Activated CD4-positive, alpha-beta memory T cell treated with anti-CD3 and anti-CD28 coated beads for 36 hours (primary cell): ENCODE measurements around the gene ZNF281. TPM values are rescaled to one million over a fixed set of nuclear protein-coding genes. Genes with fewer than 3 reads are reported as not detected.
"Not testable (repeated sequence)": the region's sequence is repeated elsewhere in the genome, so short reads cannot be mapped to it uniquely, and the experiment has no call there.

Source experiments
- CTCF ChIA-PET: fragments of 350-600 bp; sonication (Branson Sonifier 250); formaldehyde crosslinking; loops from one replicate; lab custom pipeline; 2021; ENCODE audit warnings: antibody characterized with exemption, inconsistent platforms; lab: Charles Lee
- POLR2A ChIA-PET: fragments of 350-600 bp; sonication (Branson Sonifier 250); formaldehyde crosslinking; loops from one replicate; lab custom pipeline; 2021; ENCODE audit warnings: antibody characterized with exemption; lab: Charles Lee
- DNase-seq: peaks from one replicate; pipeline ENCODE4 v3.0.0-alpha.2; 2020
- H3K27ac Mint-ChIP-seq: one replicate; pipeline ENCODE4 v1.8.0; 2021; ENCODE audit warnings: mixed read lengths
- H3K27me3 Mint-ChIP-seq: one replicate; pipeline ENCODE4 v1.8.0; 2021; ENCODE audit warnings: mixed read lengths
- H3K36me3 Mint-ChIP-seq: one replicate; pipeline ENCODE4 v1.8.0; 2021; ENCODE audit warnings: mixed read lengths
- H3K4me1 Mint-ChIP-seq: one replicate; pipeline ENCODE4 v1.8.0; 2021; ENCODE audit warnings: low read depth, mixed read lengths
- H3K4me3 Mint-ChIP-seq: one replicate; pipeline ENCODE4 v1.8.0; 2021; ENCODE audit warnings: mild to moderate bottlenecking, mixed read lengths
- H3K9me3 Mint-ChIP-seq: one replicate; pipeline ENCODE4 v1.8.0; 2021; ENCODE audit warnings: mixed read lengths
- intact Hi-C: fragments of 100-400 bp; cut with micrococcal nuclease; formaldehyde crosslinking; loops from one replicate; pipeline ENCODE4 v1.15.1; 2023
- total RNA-seq, 2 experiments: library from RNA; stranded (reverse); gene quantifications; one replicate each; pipeline ENCODE4 v1.2.3, GENCODE V29; 2021

The ZNF281 gene
- total RNA-seq, 2 experiments from 2014 or later, result 11.0 to 11.2 TPM

DNA sequence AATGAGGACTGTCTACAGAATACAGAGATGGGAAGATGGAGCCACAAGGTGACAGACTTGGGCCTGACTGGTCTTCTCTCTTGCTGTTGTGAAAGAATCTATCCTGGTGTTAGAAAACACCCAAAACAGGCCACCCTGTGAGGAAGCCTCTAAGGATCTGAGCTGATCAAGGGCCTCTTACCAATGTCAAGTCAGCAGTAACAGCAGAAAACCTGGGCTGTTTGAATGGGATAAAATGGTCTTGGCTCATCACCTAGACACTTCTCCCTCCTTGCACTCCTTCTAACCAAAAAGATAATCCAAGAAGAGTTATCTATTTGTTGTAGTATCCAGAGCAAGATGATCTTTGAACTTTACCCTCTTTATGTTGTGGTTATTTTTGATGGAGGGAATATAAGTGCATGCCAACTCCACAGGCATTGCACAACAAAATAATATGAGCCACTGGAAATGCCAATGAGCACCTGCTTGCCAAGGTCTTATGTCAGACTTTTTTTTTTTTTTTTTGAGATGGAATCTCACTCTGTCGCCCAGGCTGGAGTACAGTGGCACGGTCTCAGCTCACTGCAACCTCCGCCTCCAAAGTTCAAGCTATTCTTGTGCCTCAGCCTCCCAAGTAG lies 32.8 kb upstream of the ZNF281 start:
- Mint-ChIP-seq H3K36me3 (no peaks in the 10 kb centered on the region), H3K9me3 (peaks cover 7% of the 10 kb centered on the region), H3K27me3 (no peaks in the 10 kb centered on the region), H3K27ac (no peak overlapping the region), H3K4me3 (no peak overlapping the region), H3K4me1 (peaks cover 36% of the 10 kb centered on the region)
- CTCF ChIA-PET, result no interaction called here
- DNase-seq, result no peak
- intact Hi-C loops, result loop anchor here (10.0 kb wide), 1 partner anchor 182 kb away; the partner anchor contains the start of gene KIF14
- POLR2A ChIA-PET, result no interaction called here

DNA sequence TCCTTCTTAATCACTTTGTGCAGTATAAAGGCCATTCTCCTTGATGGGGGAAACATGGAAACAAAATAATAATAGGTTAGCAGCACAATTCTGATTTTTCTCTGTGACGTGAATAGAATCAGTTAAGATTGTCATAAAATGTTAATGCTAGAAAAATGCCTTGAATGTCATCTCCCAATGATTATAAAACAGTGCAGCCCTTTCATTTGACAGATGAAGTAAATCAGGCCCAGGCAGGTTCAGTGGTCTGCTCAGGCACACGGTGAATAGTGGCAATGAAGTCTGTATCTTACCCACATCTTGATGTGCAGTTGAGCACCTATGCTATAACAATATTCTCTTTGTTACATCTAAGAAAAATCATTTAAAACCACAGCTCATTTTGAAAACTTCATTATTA lies 32.2 kb upstream of the ZNF281 start:
- Mint-ChIP-seq H3K27me3 (no peaks in the 10 kb centered on the region), H3K27ac (no peak overlapping the region), H3K4me3 (no peak overlapping the region), H3K9me3 (peaks cover 7% of the 10 kb centered on the region), H3K36me3 (no peaks in the 10 kb centered on the region), H3K4me1 (peaks cover 36% of the 10 kb centered on the region)
- CTCF ChIA-PET, result interaction anchor here (0.6 kb wide), 1 partner anchor 17 kb away, joined by 3 read pairs; no protein-coding TSS in a partner anchor
- POLR2A ChIA-PET, result no interaction called here
- no peak for DNase-seq
- intact Hi-C loops, result loop anchor here (10.0 kb wide), 1 partner anchor 183 kb away; the partner anchor contains the start of gene KIF14

DNA sequence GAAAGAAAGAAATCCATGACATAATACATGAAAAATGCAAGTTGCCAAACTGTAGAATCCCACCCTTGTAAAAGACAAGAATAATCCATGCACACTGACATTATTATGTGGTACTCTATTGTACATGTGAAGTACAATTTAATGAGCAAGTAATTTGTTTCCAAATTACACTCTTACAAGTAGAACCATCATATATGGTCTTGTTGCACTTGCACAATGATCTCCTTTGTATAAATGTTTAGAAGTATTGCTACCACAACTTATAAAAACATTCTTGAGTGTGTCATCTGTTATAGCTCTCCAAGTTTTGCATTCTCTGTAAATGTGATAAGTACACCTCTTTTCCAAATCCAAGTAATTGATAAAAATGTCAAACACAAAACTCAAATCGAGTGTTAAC lies 29.1 kb upstream of the ZNF281 start:
- intact Hi-C loops, result no loop called here
- H3K4me3 Mint-ChIP-seq, result no peak overlapping the region
- H3K27ac Mint-ChIP-seq, result no peak overlapping the region
- peaks cover 15% of the 10 kb centered on the region for H3K4me1 Mint-ChIP-seq
- CTCF ChIA-PET, result no interaction called here
- H3K9me3 Mint-ChIP-seq, result no peaks in the 10 kb centered on the region
- POLR2A ChIA-PET, result no interaction called here
- peaks cover 1% of the 10 kb centered on the region for H3K36me3 Mint-ChIP-seq
- DNase-seq, result no peak
- no peaks in the 10 kb centered on the region for H3K27me3 Mint-ChIP-seq

DNA sequence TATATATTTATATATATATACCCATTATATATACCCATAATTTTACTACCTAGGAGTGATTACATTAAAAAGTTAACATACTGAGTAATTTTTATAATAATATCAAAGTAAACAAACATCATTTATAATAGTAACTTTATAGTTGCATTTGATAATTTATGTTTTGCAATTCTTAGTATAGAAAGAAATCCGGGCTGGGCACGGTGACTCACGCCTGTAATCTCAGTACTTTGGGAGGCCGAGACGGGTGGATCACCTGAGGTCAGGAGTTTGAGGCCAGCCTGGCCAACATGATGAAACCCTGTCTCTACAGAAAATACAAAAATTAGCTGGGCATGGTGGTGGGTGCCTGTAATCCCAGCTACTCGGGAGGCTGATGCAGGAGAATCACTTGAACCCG lies 28.6 kb upstream of the ZNF281 start:
- ChIA-PET POLR2A (interaction anchor here (1.1 kb wide), 1 partner anchor 45 kb away, joined by 3 read pairs; no protein-coding TSS in a partner anchor), CTCF (interaction anchor here (0.6 to 0.9 kb wide), 4 partner anchors 15 to 510 kb away, joined by 3 to 4 read pairs (median 4); no protein-coding TSS in a partner anchor)
- H3K27ac Mint-ChIP-seq, intact Hi-C loops, H3K4me3 Mint-ChIP-seq, H3K27me3 Mint-ChIP-seq, H3K9me3 Mint-ChIP-seq, DNase-seq, H3K36me3 Mint-ChIP-seq: not testable (repeated sequence)
- H3K4me1 Mint-ChIP-seq, result peaks cover 15% of the 10 kb centered on the region

DNA sequence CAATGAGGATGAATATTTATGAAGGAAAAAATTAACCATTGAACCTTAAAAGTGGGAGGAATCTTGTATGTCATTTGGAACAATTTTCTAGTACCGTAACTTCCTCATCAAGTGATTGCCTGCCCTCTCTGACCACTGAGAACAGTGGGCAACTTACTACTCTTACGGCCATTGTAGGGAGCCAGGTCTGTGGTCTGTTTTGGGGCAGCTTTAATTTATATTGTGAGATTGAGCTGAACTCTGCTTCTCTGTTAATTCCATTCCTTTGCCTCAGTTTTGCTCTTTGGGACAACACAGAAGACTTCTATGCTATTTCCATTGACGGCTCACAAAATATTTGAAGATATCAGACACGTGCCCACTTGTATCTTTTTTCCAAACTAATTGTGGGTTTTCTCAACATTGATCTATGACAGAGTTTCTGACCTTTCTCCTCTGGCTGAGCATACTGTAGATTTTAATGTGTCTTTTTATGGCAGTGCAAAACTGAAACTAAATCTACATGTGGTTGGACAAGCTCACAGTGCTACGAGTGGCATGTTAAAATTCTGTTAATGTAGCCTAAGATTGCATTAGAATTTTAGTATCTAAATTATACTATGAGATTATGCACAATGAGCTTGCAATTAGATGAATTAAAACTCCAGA lies 27.8 kb upstream of the ZNF281 start:
- intact Hi-C loops, result no loop called here
- Mint-ChIP-seq H3K27me3 (peaks cover 2% of the 10 kb centered on the region), H3K4me1 (peaks cover 17% of the 10 kb centered on the region), H3K4me3 (peak overlapping the region; percentile 48), H3K27ac (no peak overlapping the region), H3K9me3 (no peaks in the 10 kb centered on the region), H3K36me3 (peaks cover 1% of the 10 kb centered on the region)
- no peak for DNase-seq
- CTCF ChIA-PET, result interaction anchor here (0.6 to 0.9 kb wide), 4 partner anchors 14 to 509 kb away, joined by 3 to 4 read pairs (median 4); no protein-coding TSS in a partner anchor
- POLR2A ChIA-PET, result interaction anchor here (1.1 kb wide), 1 partner anchor 45 kb away, joined by 3 read pairs; no protein-coding TSS in a partner anchor

DNA sequence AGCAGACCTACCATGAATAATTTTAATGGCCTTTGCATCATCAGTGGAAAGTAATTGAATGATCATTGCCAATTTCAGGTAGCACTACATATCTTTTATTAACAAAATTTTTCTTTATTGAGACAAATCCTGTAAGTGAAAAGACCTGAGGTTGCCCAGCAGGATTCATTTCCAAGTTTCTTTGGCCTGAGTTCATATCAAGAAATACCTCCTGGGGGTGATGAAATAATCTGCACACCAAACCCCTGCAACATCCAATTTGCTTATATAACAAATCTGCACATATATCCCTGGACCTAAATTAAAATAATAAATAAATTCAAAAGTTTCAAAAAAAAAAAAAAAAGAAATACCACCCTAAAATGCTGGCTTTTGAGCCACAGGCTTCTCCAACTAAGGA lies 27.3 kb upstream of the ZNF281 start:
- peaks cover 1% of the 10 kb centered on the region for H3K36me3 Mint-ChIP-seq
- H3K4me1 Mint-ChIP-seq, result peaks cover 19% of the 10 kb centered on the region
- DNase-seq, result no peak
- CTCF ChIA-PET, result no interaction called here
- intact Hi-C loops, result no loop called here
- H3K27me3 Mint-ChIP-seq, result peaks cover 3% of the 10 kb centered on the region
- POLR2A ChIA-PET, result no interaction called here
- H3K27ac Mint-ChIP-seq, result no peak overlapping the region
- no peak overlapping the region for H3K4me3 Mint-ChIP-seq
- no peaks in the 10 kb centered on the region for H3K9me3 Mint-ChIP-seq

DNA sequence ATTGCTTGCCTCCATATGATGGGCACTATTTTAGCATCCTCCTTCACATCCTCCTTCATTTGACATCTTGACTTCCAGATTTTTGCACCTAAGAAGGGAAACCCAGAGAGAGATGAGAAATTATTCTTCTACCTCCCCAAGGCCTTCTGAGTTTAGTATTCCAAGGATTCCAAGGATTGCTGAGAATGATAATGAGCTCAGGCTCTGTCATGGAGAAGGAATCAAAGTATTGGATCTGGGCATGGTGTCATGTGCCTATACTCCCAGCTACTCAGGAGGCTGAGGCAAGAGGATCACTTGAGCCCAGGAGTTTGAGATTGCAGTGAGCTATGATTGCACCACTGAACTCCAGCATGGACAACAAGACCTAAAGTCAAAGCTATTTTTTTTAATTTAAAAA lies 26.6 kb upstream of the ZNF281 start:
- intact Hi-C loops, result no loop called here
- ChIA-PET POLR2A (no interaction called here), CTCF (no interaction called here)
- Mint-ChIP-seq H3K4me3 (no peak overlapping the region), H3K9me3 (no peaks in the 10 kb centered on the region), H3K4me1 (peaks cover 19% of the 10 kb centered on the region), H3K27ac (no peak overlapping the region), H3K36me3 (peaks cover 1% of the 10 kb centered on the region), H3K27me3 (peaks cover 3% of the 10 kb centered on the region)
- no peak for DNase-seq

DNA sequence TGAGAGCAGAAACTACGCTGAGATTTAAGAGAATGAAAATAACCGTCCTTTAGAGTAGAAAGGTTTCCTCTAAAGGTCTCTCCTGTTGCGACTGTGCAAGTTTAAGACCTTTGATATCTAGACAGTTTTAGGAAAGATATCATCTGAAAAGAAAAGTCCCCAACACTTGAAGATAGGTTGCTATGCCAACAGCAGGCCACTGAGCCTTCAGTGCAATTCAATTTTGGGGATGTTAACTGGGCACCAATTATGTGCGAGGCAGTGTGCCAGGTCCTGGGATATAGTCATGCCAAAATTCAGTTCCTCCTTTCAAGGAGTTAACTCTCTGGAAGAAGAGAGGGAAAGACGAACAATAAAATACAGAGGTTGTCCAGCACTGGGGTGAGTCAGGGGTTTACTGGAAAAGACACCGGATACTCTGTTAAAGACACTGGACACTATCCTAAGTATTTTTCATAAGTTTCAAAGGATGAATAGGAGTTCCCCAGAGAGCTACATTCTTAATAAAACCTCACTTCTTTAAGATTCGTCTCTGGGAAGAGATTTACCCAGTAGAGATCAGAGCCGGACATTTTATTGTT lies 25.5 kb upstream of the ZNF281 start:
- Mint-ChIP-seq H3K36me3 (peaks cover 1% of the 10 kb centered on the region), H3K27ac (no peak overlapping the region), H3K4me3 (no peak overlapping the region), H3K27me3 (peaks cover 3% of the 10 kb centered on the region), H3K4me1 (peaks cover 19% of the 10 kb centered on the region), H3K9me3 (no peaks in the 10 kb centered on the region)
- DNase-seq, result no peak
- CTCF ChIA-PET, result no interaction called here
- intact Hi-C loops, result no loop called here
- POLR2A ChIA-PET, result interaction anchor here (0.7 kb wide), 1 partner anchor 213 kb away, joined by 3 read pairs; no protein-coding TSS in a partner anchor

DNA sequence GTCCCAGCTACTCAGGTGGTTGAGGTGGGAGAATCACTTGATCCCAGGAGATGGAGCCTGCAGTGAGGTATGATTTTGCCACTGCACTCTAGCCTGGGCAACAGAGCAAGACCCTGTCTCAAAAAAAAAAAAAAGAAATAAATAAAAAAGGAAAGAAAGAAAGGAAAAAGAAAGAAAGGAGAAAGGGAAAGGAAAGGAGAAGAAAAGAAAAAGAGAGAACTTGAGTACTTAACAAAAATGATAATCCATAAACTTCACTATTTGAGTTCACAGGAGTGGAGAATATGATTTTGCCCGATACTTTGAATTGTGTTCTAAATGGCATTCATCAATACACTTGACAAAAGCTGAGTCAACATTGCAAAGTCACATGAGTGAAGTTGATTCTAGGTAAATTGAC lies 23.8 kb upstream of the ZNF281 start:
- Mint-ChIP-seq H3K9me3 (no peaks in the 10 kb centered on the region), H3K4me3 (no peak overlapping the region), H3K27ac (no peak overlapping the region), H3K36me3 (peaks cover 1% of the 10 kb centered on the region), H3K27me3 (peaks cover 3% of the 10 kb centered on the region), H3K4me1 (peaks cover 18% of the 10 kb centered on the region)
- ChIA-PET CTCF (no interaction called here), POLR2A (no interaction called here)
- no peak for DNase-seq
- intact Hi-C loops, result no loop called here

DNA sequence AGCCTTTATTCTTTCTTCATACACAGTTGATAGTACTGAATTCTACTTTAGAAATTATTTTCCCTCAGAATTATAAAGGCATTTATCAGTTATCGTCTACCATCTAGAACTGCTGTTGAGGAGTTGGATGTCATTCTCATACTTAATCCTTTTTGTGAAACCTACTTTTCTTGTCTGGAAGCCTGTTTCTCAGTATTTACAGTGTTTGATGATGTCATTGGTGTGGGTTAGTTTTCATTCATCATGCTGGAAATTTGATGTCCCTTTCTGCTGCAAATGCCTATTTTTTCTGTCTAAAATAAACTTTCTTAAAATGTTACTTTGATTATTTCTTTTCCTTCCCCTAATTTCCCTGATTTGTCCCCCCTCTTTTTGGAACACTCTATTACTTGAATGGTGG lies 22.8 kb upstream of the ZNF281 start:
- Mint-ChIP-seq H3K4me3 (no peak overlapping the region), H3K4me1 (peaks cover 14% of the 10 kb centered on the region), H3K9me3 (no peaks in the 10 kb centered on the region), H3K36me3 (peaks cover 1% of the 10 kb centered on the region), H3K27me3 (peaks cover 3% of the 10 kb centered on the region), H3K27ac (no peak overlapping the region)
- intact Hi-C loops, result no loop called here
- POLR2A ChIA-PET, result no interaction called here
- no peak for DNase-seq
- CTCF ChIA-PET, result no interaction called here

DNA sequence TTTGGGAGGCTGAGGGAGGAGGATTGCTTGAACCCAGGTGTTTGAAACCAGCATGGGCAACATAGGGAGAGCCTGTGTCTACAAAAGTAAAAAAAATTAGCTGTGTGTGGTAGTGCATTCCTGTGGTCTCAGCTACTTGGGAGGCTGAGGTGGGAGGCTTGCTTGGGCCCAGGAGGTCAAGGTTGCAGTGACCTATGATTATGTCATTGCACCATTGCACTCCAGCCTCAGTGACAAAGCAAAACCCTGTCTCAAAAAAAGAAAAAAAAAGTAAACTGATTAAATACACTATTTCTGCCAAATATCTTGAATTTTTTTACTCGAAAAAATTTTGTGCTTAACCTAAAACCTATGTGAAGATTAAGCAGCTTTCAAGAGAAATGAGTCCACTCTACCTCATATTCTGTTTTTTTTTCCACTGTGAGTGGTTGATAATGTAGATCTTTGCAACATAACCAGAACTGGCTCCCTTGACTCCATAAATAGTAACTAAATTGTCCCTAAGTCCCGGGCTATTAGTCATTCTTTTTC lies 19.4 kb upstream of the ZNF281 start:
- Mint-ChIP-seq H3K9me3 (no peaks in the 10 kb centered on the region), H3K4me3 (no peak overlapping the region), H3K36me3 (no peaks in the 10 kb centered on the region), H3K4me1 (peaks cover 10% of the 10 kb centered on the region), H3K27me3 (peaks cover 3% of the 10 kb centered on the region), H3K27ac (no peak overlapping the region)
- intact Hi-C loops, result no loop called here
- DNase-seq, result no peak
- POLR2A ChIA-PET, result no interaction called here
- CTCF ChIA-PET, result no interaction called here

DNA sequence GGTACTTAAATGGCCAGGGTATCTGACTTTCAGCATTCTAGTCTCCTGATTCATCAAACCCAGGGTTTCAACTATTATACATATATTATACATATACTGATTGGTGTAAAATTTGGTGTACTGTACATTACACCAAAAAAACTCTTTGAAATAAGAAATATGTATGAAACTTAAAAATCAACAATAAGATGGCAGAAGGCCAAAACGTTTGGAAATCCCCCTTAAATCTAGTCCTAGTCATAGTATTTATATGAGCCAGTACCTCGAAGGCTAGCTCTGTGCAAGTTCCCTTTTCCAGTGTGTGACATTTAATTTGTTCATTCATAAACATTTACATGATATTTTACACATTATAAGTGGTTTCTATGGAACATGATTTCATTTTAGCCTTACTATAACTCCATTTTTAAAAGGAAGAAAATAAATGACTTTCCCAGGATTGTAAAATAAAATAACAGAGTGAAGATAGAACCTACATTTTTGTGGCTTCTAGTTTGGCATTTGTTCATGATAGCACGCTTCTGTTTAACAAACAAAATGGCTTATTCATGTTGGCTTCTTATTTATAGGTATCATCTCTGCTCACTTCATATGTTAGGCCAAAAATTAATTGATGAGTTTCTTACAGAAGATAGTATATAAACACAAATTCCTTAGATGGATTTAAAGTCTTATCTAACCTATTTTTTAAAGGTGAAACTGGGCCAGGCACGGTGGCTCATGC lies 18.8 kb upstream of the ZNF281 start:
- peaks cover 10% of the 10 kb centered on the region for H3K4me1 Mint-ChIP-seq
- peaks cover 3% of the 10 kb centered on the region for H3K27me3 Mint-ChIP-seq
- H3K9me3 Mint-ChIP-seq, result no peaks in the 10 kb centered on the region
- H3K4me3 Mint-ChIP-seq, result no peak overlapping the region
- DNase-seq, result no peak
- no peak overlapping the region for H3K27ac Mint-ChIP-seq
- CTCF ChIA-PET, result no interaction called here
- POLR2A ChIA-PET, result no interaction called here
- H3K36me3 Mint-ChIP-seq, result no peaks in the 10 kb centered on the region
- intact Hi-C loops, result no loop called here
